Breast epithelium (tissue), 3 donors: ENCODE data around the gene GALNTL6.

Experiments used
- POLR2A ChIP-seq: fragments of 450-650 bp; IDR thresholded peaks from one replicate; pipeline ENCODE4 v1.6.1; 2016; ENCODE audit warnings: antibody characterized with exemption, mild to moderate bottlenecking, moderate library complexity
- TF ChIP-seq, protein P1 (sequence below), 3 donors: fragments of 450-650 bp; IDR thresholded peaks; one replicate each; pipeline ENCODE4 v1.5.1; 2016 to 2017; ENCODE audit warnings: antibody characterized with exemption in 3 of 3, mild to moderate bottlenecking in 3 of 3, moderate library complexity in 3 of 3

DNA sequence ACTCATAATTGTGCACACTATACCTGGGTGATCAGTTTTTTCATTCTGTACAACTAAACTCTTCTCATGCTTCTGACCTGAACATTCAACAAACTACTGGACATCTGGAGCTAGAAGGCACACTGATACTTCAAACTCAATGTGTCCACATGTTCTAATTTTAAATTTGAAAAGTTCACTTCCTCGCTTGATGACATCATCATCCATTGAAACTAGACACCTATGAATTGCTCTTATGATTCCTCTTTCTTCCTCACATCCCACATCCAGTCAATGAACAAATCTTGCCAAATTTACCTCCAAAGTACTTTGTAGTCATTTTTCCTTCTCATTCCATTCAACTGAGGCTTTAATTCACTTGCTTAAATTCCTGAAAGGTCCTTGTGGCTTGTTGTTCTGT, 549.4 kb downstream of the GALNTL6 start:
- TF ChIP-seq, protein P1, sequence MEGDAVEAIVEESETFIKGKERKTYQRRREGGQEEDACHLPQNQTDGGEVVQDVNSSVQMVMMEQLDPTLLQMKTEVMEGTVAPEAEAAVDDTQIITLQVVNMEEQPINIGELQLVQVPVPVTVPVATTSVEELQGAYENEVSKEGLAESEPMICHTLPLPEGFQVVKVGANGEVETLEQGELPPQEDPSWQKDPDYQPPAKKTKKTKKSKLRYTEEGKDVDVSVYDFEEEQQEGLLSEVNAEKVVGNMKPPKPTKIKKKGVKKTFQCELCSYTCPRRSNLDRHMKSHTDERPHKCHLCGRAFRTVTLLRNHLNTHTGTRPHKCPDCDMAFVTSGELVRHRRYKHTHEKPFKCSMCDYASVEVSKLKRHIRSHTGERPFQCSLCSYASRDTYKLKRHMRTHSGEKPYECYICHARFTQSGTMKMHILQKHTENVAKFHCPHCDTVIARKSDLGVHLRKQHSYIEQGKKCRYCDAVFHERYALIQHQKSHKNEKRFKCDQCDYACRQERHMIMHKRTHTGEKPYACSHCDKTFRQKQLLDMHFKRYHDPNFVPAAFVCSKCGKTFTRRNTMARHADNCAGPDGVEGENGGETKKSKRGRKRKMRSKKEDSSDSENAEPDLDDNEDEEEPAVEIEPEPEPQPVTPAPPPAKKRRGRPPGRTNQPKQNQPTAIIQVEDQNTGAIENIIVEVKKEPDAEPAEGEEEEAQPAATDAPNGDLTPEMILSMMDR (IDR thresholded peaks at IDR 0.05) = no peak
- no peak for TF ChIP-seq POLR2A
